Dermis blood vessel endothelial cell (primary cell): ENCODE results near the gene SNX32. TPM values are rescaled to one million over a fixed set of nuclear protein-coding genes. Genes with fewer than 3 reads are reported as not detected.
"Not testable (repeated sequence)": the region's sequence is repeated elsewhere in the genome, so short reads cannot be mapped to it uniquely, and the experiment has no call there.

Experiments
- DNase-seq: peaks from one replicate; pipeline ENCODE4 v3.0.0; 2010
- total RNA-seq: library from RNA; depleted of rRNA; stranded (reverse); fragments of >200 nt; gene quantifications from 2 replicates; pipeline ENCODE4 v1.2.3, GENCODE V29; 2014

SNX32 gene
- total RNA-seq, 1 donor from 2014 or later: 0.17 TPM

DNA sequence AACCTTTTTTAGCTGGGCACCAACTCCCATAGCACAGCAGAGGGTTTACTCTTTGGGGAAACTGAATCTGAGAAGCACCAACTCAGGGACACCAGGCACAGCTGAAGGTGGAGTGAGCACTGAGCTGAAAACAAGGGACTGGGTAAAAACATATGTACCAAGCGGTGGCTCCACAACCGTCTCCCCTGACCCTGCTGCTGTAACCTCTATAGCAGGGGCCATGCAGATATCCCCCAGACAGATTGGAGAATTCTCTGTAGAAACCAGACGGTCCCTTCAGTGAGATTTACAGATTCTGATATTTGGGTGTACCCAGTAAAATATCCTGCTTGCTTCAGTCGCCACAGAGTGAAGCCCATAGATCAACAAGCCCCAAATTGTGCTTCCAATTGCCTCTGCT is 4.3 kb upstream of the SNX32 start:
- DNase-seq: no peak

DNA sequence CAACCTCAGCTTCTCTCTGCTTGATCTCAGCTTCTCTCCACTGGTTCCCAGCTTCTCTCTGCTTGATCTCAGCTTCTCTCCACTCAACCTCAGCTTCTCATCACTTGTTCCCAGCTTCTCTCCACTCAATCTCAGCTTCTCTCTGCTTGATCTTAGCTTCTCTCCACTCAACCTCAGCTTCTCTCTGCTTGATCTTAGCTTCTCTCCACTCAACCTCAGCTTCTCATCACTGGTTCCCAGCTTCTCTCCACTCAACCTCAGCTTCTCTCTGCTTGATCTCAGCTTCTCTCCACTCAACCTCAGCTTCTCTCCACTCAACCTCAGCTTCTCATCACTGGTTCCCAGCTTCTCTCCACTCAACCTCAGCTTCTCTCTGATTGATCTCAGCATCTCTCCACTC is 1.5 kb upstream of the SNX32 start:
- not testable (repeated sequence) for DNase-seq

DNA sequence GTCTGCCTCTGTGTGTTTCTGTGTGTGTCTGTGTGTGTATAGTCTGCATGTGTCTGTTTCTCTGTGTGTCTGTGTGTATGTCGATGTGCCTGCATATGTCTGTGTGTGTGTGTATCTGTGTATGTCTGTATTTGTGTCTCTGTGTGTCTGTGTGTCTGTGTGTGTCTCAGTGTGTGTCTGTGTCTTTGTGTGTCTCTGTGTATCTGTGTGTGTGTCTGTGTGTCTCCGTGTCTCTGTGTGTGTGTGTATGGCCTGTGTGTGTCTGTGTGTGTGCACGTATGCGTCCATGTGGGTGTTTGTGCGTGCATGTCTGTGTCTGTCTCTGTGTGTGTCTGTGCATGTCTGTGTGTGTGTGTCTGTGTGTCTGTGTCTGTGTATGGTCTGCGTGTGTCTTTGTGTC is 439 bp downstream of the SNX32 start:
- DNase-seq: no peak

GRCh38 chr11:65842144-65842543 is 8.4 kb downstream of the SNX32 start:
- DNase-seq: no peak

DNA sequence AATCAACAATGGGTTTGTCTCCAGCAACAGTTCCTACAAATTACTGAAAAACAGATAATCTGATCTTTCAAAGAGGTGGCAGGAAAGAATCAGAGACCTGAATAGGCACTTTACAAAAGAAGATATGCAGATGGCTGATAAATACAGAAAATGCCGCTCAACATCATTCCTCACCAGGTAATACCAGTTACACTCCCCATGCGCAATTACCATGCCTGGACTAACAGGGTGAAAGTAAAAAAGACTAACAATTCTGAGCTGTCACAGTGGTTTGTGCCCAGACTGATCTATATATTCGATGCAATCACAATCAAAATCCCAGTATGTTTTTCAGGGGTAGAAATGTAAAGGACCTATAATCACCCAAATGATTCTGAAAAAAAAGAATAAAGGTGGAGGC is 10.0 kb downstream of the SNX32 start:
- no peak for DNase-seq

DNA sequence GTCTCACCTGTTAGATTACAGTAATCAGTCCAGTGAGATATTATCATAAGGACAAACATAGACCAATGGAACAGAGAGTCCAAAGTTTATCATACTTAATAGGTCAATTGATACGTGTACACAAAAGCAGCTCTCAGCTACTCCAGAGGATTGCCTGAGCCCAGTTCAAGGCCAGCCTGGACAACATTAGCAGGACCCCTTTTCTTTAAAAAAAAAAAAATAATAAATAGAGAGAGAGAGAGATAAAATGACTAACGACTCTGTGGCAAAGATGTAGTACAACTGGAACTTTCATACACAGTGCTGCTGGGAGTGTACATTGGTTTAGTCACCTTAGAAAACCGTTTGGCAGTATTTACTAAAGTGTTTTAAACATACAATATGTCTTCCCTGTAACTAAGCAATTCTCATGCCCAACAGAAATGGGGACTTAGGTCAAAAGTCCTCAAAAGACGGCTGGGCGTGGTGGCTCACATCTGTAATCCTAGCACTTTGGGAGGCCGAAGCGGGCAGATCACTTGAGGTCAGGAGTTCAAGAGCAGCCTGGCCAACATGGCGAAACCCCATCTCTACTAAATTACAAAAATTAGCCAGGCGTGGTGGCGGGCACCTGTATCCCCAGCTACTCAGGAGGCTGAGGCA is 10.6 kb downstream of the SNX32 start:
- DNase-seq: no peak

DNA sequence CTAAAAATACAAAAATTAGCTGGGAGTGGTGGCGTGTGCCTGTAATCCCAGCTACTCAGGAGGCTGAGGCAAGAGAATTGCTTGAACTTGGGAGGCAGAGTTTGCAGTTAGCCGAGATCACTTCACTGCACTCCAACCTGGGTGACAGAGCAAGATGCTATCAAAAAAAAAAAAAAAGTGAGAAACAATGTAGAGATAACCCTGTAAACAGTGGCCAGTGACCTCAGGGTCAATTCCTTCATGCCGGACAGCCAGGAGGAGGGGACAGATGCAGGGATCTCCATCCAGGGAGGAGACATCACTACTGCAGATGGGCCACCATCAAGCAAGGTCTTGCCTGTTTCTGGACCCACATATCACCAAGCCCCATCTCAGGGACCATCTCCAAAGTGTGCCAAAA is 14.0 kb downstream of the SNX32 start:
- DNase-seq: no peak

DNA sequence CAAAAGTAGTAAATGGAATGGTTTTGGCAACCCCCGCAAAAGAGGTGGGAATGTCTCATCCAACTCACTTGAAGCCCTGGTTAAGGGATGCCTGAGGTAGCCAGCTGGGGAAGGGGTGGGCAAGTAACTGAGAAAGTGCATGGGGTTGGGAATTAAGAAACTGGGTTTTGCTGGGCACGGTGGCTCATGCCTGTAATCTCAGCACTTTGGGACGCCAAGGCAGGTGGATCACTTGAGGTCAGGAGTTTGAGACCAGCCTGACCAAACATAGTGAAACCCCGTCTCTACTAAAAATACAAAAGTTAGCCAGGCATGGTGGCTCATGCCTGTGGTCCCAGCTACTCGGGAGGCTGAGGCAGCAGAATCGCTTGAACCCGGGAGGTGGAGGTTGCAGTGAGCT is 14.9 kb downstream of the SNX32 start:
- not testable (repeated sequence) for DNase-seq

DNA sequence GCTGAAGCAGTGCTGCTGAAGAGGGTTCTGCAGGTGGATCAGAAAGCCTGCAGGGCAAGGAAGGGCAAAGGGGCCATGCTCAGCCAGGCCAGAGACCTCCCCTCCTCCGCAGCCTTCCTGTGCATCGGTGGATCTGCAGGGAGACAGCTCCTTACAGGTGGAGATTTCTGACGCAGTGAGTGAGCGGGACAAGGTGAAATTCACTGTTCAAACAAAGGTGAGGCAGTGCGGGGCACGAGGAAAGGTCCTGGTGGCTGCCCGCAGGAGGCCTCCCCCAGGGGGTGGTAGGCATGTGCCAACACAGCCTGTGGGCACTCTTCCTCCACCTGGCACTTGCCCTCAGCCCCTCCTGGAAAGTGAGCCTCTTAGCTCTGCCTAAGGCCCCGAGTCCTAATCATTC is 15.6 kb downstream of the SNX32 start:
- no peak for DNase-seq

- no peak for DNase-seq
These were observed 16.0 kb downstream of the SNX32 start for GRCh38 chr11:65849771-65850216.

DNA sequence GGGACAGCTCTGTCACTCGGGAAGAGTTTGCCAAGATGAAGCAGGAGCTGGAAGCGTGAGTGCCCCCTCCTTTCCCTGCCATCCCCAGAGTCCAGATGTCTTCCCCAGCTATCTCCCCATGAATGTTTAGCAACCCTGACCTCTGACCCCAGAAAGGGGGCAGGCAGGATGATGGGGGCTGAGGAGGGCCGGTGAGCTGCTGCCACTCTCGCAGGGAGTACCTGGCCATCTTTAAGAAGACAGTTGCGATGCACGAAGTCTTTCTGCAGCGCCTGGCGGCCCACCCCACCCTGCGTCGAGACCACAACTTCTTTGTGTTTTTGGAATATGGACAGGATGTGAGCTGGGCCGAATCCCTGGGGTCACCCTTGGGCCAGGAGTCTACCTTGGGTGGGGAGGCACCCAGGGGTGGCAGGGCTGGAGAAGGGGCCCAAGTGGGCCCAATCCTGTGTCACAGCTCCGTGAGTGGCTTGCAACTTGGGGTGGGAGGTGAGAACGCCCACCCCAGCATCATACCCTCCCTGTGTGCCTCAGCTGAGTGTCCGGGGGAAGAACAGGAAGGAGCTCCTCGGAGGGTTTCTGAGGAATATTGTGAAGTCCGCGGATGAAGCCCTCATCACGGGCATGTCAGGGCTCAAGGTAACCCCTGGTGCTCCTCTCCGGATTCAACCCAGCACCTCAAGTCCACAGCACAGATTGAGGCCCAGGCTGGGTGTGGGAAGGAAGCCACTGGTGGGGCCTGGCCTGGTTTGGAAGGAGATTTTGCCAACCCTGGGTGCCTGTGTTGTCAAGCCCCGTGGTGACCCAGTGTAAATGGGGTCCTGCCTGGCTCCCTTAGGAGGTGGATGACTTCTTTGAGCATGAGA is 16.7 kb downstream of the SNX32 start:
- DNase-seq: no peak

DNA sequence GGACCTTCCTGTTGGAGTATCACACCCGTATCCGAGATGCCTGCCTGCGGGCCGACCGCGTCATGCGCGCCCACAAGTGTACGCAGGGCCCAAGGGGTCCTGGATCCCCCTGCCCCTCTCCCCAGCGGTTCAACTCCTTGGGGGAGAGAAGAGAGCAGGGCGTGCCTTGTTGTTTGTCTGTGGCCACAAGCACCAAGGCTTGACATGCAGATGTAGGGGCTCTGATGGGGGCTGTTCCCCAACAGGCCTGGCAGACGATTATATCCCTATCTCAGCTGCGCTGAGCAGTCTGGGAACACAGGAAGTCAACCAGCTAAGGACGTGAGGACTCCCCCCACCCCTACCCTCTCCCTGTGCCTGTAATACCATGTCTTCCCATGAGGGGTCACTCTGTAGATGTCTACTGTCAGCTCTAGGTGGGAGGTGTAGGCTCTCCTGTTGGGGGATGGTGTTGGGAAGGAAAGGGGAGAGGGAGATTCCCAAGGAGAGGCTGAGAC is 17.4 kb downstream of the SNX32 start:
- peak; percentile 45 for DNase-seq

- DNase-seq: no peak
These were observed 18.2 kb downstream of the SNX32 start for GRCh38 chr11:65851811-65852507.

GRCh38 chr11:65852508-65853245 is 18.9 kb downstream of the SNX32 start:
- DNase-seq: no peak

DNA sequence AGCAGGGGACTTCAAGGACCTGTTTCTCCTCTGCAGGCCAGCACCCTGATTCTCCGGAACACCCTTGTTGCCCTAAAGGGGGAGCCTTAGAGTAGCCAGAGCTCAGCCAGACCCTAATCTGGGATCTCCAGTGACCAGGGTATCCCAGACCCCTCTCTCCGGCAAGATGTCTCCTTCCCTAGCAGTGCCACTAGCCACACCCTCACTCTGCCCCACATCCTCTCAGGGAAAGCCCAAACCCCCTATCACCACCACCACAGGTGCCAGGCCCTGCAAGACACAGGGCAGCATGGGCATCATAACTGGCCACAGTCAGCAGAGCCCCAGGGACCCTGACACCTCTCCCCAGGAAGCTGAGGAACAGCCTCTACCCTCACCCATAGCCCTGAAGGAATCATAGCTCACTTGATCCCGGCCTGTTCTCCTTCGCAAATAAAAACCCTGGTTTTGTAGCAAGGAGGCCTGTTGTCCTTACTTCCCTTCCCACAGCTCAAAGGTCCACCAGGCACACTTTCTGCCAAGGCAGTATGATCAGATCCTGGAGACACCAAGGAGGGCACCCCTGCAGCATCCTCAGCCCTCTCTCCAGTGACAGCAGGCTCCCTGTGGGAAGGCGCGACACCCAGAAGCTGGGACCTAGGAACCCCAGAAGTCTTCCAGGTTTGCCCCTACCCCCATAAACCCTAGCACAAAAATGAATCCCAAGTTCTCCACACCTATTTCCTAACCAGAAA is 19.6 kb downstream of the SNX32 start:
- DNase-seq: no peak

- DNase-seq: no peak
These were observed 20.4 kb downstream of the SNX32 start for GRCh38 chr11:65854161-65854592.

DNA sequence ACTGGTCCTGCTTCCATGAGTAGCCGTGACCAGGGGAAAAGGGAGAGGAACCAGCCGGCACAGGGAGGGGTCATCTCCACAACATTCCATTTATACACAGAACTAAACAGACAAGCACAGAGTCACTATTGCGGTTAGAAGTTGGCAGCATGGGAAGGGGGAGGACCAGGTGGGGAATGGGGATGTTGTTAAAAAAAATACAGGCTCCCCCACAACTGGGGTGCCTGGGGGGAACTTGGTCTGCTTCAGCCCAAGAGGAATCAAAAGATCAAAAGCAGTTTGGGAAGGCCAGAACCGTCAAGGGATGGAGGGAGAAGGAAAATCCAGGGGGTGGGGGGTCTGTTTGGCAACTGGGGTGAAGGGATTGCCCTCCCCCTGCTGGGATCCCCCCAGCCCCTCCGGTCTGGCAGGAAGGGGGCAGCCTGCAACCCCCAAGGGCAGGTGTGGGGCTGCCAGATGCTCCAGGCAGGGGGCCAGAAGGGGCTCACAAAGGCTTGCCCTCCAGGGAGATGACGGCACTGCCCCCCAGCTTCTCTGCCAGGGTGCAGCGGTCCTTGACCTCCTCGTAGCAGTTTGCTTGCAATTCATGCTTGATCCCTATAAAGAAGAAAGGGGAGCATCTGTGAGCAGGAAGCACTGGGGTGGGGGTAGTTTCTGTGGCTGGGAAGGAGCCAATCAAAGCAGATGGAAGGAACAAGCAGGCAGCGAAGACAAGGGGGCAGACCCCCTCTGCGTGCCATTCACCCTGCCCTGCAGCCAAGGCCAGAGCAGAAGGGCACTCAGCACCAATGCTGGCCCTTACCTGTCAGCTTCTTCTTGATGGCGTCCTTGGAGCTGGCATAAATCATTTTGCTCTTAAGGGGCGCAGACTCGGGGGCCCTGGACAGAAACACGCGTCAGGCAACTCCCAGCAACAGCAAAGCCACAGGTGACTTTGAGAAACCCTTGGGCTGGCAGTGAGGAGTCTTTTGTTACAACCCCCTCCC is 21.4 kb downstream of the SNX32 start:
- no peak for DNase-seq

DNA sequence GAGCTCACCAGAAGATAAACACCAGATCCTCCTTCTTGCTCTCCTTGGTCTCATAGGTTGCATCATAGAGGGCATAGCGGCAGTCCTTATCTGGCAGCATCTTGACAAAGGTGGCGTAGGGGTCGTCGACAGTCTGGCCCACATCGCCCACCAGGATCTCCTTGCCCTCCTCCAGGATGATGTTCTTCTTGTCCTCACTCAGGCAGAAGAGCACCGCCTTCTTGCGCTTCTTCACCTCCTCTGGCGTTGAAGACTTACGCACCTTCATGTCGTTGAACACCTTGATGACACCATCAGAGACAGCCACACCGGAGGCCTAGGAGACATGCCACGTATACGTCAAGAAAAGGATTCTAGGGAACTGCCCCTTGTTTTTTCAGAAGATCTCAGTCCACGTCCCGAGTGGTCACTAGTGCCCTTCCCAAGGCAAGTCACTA is 22.2 kb downstream of the SNX32 start:
- DNase-seq: no peak

DNA sequence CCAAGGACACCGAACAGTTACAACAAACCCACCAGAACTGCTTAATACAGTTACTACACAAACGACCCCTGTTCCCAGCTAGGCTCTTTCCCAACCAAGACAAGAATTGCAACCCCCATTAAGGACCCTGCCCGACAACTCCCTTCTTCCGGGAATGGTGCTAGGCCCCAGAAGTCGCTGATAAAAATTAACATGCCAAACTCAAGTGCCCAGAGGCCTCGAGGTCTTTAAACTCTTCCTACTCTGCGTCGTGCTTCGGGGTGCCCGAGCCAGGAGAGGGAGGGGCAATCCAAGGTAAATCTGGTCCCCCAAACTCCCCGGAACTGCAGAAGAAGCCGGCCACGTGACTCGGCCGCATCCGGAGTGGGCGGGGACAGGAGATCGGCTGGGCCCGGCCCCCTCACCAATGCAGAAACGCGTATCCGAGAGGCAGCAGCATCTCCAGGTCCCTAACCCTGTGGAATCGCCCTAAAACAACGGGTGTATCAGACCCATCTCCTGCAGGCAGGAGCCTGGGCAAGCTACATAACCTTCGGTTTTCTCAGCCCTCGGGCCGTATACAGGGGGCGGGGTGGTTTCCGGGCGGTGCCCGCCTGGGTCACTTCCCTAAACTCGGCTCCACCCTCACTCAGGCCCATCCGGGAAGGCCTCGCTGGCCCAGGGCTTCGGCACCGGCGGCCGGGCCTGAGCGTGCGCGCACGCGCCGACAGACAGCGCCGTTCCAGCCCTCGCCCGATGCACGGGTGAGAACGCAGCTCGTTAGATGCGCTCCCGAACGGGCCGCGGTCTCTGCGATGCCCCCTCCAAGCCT is 23.1 kb downstream of the SNX32 start:
- DNase-seq: peak; percentile 71

DNA sequence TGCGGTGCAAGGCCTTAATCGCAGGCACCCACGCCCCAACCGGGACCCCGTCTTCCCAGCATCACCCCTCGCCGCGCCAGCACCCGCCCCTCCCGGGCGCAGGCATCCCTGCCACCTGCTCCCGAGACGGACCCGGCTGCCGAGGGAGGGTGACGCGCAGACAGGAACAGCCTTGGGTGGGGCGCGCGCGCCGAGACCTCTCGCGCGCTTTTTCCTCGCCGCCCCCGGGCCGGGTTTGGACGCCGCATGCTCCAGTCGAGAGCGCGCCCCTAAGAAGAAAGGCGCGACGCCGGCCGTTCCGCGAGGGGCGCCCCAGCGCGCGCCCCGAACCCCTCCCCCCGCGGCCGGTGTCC is 23.7 kb downstream of the SNX32 start:
- no peak for DNase-seq
